Neural progenitor cell (in vitro differentiated cells): ENCODE results near the gene PNPLA3. TPM values are rescaled to one million over a fixed set of nuclear protein-coding genes. Genes with fewer than 3 reads are reported as not detected.

ENCODE experiments used
- DNase-seq: peaks from one replicate; pipeline ENCODE4 v3.0.0-alpha.2; 2016; ENCODE audit warnings: low spot score
- H2AFZ ChIP-seq: fragments of 200-600 bp; sonication (generic); replicated peaks from 2 replicates; pipeline ENCODE4 v1.6.1; 2016; ENCODE audit warnings: antibody characterized with exemption
- H3F3A ChIP-seq: fragments of 200-600 bp; sonication (generic); 2 replicates; pipeline ENCODE4 v1.6.1; 2016; ENCODE audit warnings: antibody characterized with exemption, low read depth
- H3K27ac ChIP-seq: fragments of 200-600 bp; sonication (generic); 2 replicates; pipeline ENCODE4 v1.5.1; 2016; ENCODE audit warnings: mild to moderate bottlenecking
- H3K27me3 ChIP-seq: fragments of 200-600 bp; sonication (generic); 2 replicates; pipeline ENCODE4 v1.6.1; 2016; ENCODE audit warnings: mild to moderate bottlenecking, moderate library complexity
- H3K36me3 ChIP-seq: fragments of 200-600 bp; sonication (generic); 2 replicates; pipeline ENCODE4 v1.5.1; 2016
- H3K4me1 ChIP-seq: fragments of 200-600 bp; sonication (generic); 2 replicates; pipeline ENCODE4 v1.6.1; 2016; ENCODE audit warnings: mixed run types
- H3K4me2 ChIP-seq: fragments of 200-600 bp; sonication (generic); 2 replicates; pipeline ENCODE4 v1.6.1; 2016
- H3K4me3 ChIP-seq: fragments of 200-600 bp; sonication (generic); 2 replicates; pipeline ENCODE4 v1.5.1; 2016
- H3K79me2 ChIP-seq: fragments of 200-600 bp; sonication (generic); 2 replicates; pipeline ENCODE4 v1.6.1; 2016; ENCODE audit warnings: low read depth
- H3K9ac ChIP-seq: fragments of 200-600 bp; sonication (generic); 2 replicates; pipeline ENCODE4 v1.6.1; 2016
- H3K9me3 ChIP-seq: fragments of 200-600 bp; sonication (generic); 2 replicates; pipeline ENCODE4 v1.5.1; 2016; ENCODE audit warnings: low read depth
- H4K20me1 ChIP-seq: fragments of 200-600 bp; sonication (generic); 2 replicates; pipeline ENCODE4 v1.6.1; 2016; ENCODE audit warnings: low read depth
- H3K27ac Mint-ChIP-seq: 3 replicates; pipeline ENCODE4 v1.8.0; 2021; ENCODE audit warnings: mixed read lengths
- H3K27me3 Mint-ChIP-seq: 2 replicates; pipeline ENCODE4 v1.8.0; 2022; ENCODE audit warnings: low read depth, mild to moderate bottlenecking, inconsistent platforms, moderate library complexity, mixed read lengths; ENCODE audit not compliant: insufficient read depth
- H3K36me3 Mint-ChIP-seq: 3 replicates; pipeline ENCODE4 v1.8.0; 2021; ENCODE audit warnings: mixed read lengths
- H3K4me1 Mint-ChIP-seq: 3 replicates; pipeline ENCODE4 v1.8.0; 2021; ENCODE audit warnings: mixed read lengths
- H3K4me3 Mint-ChIP-seq: 3 replicates; pipeline ENCODE4 v1.8.0; 2021; ENCODE audit warnings: mild to moderate bottlenecking, moderate library complexity, mixed read lengths
- H3K9me3 Mint-ChIP-seq: 3 replicates; pipeline ENCODE4 v1.8.0; 2020; ENCODE audit warnings: mixed read lengths
- EZH2 ChIP-seq: fragments of 200-600 bp; sonication (generic); IDR thresholded peaks from 2 replicates; pipeline ENCODE4 v1.6.1; 2017; ENCODE audit warnings: antibody characterized with exemption, mild to moderate bottlenecking, moderate library complexity
- EZH2phosphoT487 ChIP-seq: fragments of 200-600 bp; sonication (generic); IDR thresholded peaks from 2 replicates; pipeline ENCODE4 v1.6.1; 2017; ENCODE audit warnings: antibody characterized with exemption
- total RNA-seq: library from RNA; depleted of rRNA; stranded (reverse); fragments of >200 nt; gene quantifications from 2 replicates; pipeline ENCODE4 v1.2.3, GENCODE V29; 2015; ENCODE audit warnings: low replicate concordance
- TF ChIP-seq, protein P1 (sequence below): fragments of 200-600 bp; sonication (generic); IDR thresholded peaks from 2 replicates; pipeline ENCODE4 v1.5.1; 2017; ENCODE audit warnings: antibody characterized with exemption, mild to moderate bottlenecking

PNPLA3 gene
- total RNA-seq, 1 donor from 2014 or later, result 4.8 TPM

DNA sequence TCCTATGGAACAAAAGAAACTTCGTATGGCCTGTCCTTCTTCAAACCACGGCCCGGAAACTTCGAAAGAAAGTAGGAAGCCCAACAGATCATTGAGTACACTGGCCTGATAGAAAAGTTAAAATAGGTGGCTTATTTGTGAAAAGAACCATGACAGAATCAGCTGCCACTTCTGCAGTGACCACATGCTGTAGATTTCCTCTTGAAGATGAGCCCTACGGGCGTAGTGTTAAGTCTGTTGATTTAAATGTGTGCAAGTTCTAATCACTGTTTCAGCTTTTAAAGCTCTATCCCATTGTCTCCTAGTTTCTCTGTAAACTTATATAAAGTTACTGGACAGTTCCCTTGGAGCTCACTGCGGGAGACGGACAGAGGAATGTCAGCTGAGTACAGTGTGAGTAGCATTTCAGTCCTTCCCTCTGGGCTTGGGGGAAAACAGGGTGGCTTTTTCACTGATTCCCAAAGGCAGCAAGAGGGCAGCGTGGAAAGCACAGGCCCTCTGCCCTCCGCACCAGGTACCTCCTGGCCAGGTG is 49.4 kb downstream of the PNPLA3 start:
- Mint-ChIP-seq H3K36me3 (peaks cover 19% of the 10 kb centered on the region), H3K27me3 (peaks cover 2% of the 10 kb centered on the region), H3K9me3 (no peaks in the 10 kb centered on the region), H3K4me3 (no peak overlapping the region), H3K4me1 (no peaks in the 10 kb centered on the region), H3K27ac (no peak overlapping the region)
- Histone ChIP-seq H3K4me3 (no peak overlapping the region), H3K9ac (no peak overlapping the region), H3F3A (no peaks in the 10 kb centered on the region), H3K27me3 (no peaks in the 10 kb centered on the region), H3K36me3 (no peaks in the 10 kb centered on the region), H3K4me1 (no peaks in the 10 kb centered on the region), H2AFZ (no peak overlapping the region), H3K27ac (no peak overlapping the region), H4K20me1 (peaks cover 3% of the 10 kb centered on the region), H3K4me2 (no peak overlapping the region), H3K79me2 (no peaks in the 10 kb centered on the region), H3K9me3 (no peaks in the 10 kb centered on the region)
- TF ChIP-seq EZH2phosphoT487 (no peak), EZH2 (no peak)
- TF ChIP-seq, protein P1, sequence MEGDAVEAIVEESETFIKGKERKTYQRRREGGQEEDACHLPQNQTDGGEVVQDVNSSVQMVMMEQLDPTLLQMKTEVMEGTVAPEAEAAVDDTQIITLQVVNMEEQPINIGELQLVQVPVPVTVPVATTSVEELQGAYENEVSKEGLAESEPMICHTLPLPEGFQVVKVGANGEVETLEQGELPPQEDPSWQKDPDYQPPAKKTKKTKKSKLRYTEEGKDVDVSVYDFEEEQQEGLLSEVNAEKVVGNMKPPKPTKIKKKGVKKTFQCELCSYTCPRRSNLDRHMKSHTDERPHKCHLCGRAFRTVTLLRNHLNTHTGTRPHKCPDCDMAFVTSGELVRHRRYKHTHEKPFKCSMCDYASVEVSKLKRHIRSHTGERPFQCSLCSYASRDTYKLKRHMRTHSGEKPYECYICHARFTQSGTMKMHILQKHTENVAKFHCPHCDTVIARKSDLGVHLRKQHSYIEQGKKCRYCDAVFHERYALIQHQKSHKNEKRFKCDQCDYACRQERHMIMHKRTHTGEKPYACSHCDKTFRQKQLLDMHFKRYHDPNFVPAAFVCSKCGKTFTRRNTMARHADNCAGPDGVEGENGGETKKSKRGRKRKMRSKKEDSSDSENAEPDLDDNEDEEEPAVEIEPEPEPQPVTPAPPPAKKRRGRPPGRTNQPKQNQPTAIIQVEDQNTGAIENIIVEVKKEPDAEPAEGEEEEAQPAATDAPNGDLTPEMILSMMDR, result no peak
- DNase-seq, result no peak

DNA sequence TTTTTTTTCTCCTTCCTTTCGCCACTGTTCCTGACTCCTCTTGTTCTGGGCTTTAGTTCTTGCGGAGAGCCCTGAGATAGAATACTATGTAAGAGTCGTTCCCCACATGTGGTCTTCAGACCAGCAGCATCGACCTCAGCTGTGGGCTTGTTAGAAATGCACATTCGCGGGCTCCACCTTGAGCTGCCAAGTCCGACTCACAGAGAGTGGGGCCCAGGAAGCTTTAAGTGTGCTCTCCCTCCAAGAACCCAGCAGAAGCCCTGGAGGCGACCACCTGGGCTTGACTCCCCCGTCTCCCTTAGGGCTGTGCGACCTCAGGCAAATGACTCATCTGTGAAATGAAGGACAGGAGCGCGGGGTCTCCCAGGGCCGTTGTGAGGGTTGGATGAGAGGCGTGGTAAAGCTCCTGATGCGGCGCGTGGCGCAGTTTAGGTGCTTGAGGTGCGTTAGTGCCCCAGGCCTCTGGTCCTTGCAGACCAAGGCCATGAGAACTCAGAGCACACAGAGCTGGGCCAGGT is 50.5 kb downstream of the PNPLA3 start:
- Histone ChIP-seq H3F3A (no peaks in the 10 kb centered on the region), H3K36me3 (no peaks in the 10 kb centered on the region), H3K9ac (no peak overlapping the region), H3K27ac (no peak overlapping the region), H4K20me1 (peaks cover 3% of the 10 kb centered on the region), H3K4me1 (no peaks in the 10 kb centered on the region), H3K79me2 (no peaks in the 10 kb centered on the region), H3K4me2 (no peak overlapping the region), H3K4me3 (no peak overlapping the region), H3K9me3 (no peaks in the 10 kb centered on the region), H2AFZ (no peak overlapping the region), H3K27me3 (no peaks in the 10 kb centered on the region)
- Mint-ChIP-seq H3K27ac (no peak overlapping the region), H3K4me3 (no peak overlapping the region), H3K9me3 (no peaks in the 10 kb centered on the region), H3K36me3 (peaks cover 17% of the 10 kb centered on the region), H3K4me1 (no peaks in the 10 kb centered on the region), H3K27me3 (peaks cover 2% of the 10 kb centered on the region)
- no peak for TF ChIP-seq EZH2phosphoT487
- TF ChIP-seq EZH2, result no peak
- TF ChIP-seq, protein P1, result no peak
- DNase-seq, result no peak

DNA sequence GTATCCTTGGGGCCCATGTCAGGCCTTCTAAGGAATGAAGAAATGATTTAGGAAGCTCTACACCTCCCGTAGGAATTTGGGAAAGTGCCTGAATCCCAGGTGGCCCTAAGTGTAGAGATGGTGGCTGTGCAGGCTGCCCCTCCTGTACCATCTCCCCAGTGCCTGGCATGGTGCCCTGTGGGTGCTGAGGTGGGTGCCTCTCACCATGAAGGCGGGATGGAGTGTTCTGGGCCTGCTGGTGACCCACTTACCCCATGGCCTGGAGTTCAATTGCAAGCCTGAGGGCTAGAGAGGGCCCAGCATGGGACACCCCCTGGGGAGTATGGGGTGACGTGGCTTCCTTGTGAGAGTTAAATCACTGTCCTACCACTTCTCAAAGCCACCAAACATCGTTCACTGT is 51.4 kb downstream of the PNPLA3 start:
- Histone ChIP-seq H3K9me3 (no peaks in the 10 kb centered on the region), H3K4me1 (no peaks in the 10 kb centered on the region), H3F3A (no peaks in the 10 kb centered on the region), H3K27me3 (no peaks in the 10 kb centered on the region), H3K27ac (no peak overlapping the region), H4K20me1 (peaks cover 3% of the 10 kb centered on the region), H3K4me3 (no peak overlapping the region), H3K79me2 (no peaks in the 10 kb centered on the region), H3K9ac (no peak overlapping the region), H3K36me3 (no peaks in the 10 kb centered on the region), H3K4me2 (no peak overlapping the region), H2AFZ (no peak overlapping the region)
- no peak overlapping the region for H3K27ac Mint-ChIP-seq
- H3K27me3 Mint-ChIP-seq, result no peaks in the 10 kb centered on the region
- H3K4me1 Mint-ChIP-seq, result no peaks in the 10 kb centered on the region
- DNase-seq, result no peak
- TF ChIP-seq, protein P1, result no peak
- TF ChIP-seq EZH2 (no peak), EZH2phosphoT487 (no peak)
- H3K4me3 Mint-ChIP-seq, result no peak overlapping the region
- no peaks in the 10 kb centered on the region for H3K9me3 Mint-ChIP-seq
- peaks cover 11% of the 10 kb centered on the region for H3K36me3 Mint-ChIP-seq
